Osteoblast (primary cell): Measurements from ENCODE around the gene CKAP2L. TPM values are rescaled to one million over a fixed set of nuclear protein-coding genes. Genes with fewer than 3 reads are reported as not detected.

Experiments
- DNase-seq: peaks from one replicate; pipeline ENCODE4 v3.0.0; 2011; ENCODE audit warnings: low spot score, mixed read lengths; ENCODE audit not compliant: insufficient read length; ENCODE audit errors: missing footprints
- H2AFZ ChIP-seq: 2 replicates; pipeline ENCODE4 v1.6.0; 2011; ENCODE audit warnings: mild to moderate bottlenecking, low read length
- H3K27ac ChIP-seq: 2 replicates; pipeline ENCODE4 v1.5.1; 2011; ENCODE audit warnings: mild to moderate bottlenecking, low read depth, low read length, moderate library complexity
- H3K27me3 ChIP-seq: 2 replicates; pipeline ENCODE4 v1.6.0; 2012; ENCODE audit warnings: mild to moderate bottlenecking, control low read depth, inconsistent platforms, low read length, moderate library complexity; ENCODE audit not compliant: insufficient read depth
- H3K36me3 ChIP-seq: 2 replicates; pipeline ENCODE4 v1.5.1; 2011; ENCODE audit warnings: mild to moderate bottlenecking, low read length, control low read depth, moderate library complexity; ENCODE audit not compliant: insufficient read depth
- H3K4me1 ChIP-seq: 2 replicates; pipeline ENCODE4 v1.5.1; 2011; ENCODE audit warnings: mild to moderate bottlenecking, low read length, control low read depth, moderate library complexity; ENCODE audit not compliant: insufficient read depth
- H3K4me2 ChIP-seq: 2 replicates; pipeline ENCODE4 v1.6.0; 2011; ENCODE audit warnings: mild to moderate bottlenecking, low read length; ENCODE audit not compliant: insufficient read depth
- H3K4me3 ChIP-seq: fragments of 200-600 bp; sonication (generic); 3 replicates; pipeline ENCODE4 v1.5.1; 2012; ENCODE audit warnings: mild to moderate bottlenecking, low read length, inconsistent platforms; ENCODE audit not compliant: insufficient read depth
- H3K79me2 ChIP-seq: 2 replicates; pipeline ENCODE4 v1.6.0; 2012; ENCODE audit warnings: mild to moderate bottlenecking, low read length, control low read depth, inconsistent platforms; ENCODE audit not compliant: insufficient read depth
- H3K9me3 ChIP-seq: 2 replicates; pipeline ENCODE4 v1.5.1; 2011; ENCODE audit warnings: low read depth, low read length, control low read depth
- H4K20me1 ChIP-seq: 2 replicates; pipeline ENCODE4 v1.6.0; 2012; ENCODE audit warnings: mild to moderate bottlenecking, low read length, control low read depth; ENCODE audit not compliant: insufficient read depth
- total RNA-seq: library from RNA; depleted of rRNA; stranded (reverse); fragments of >200 nt; gene quantifications from 2 replicates; pipeline ENCODE4 v1.2.3, GENCODE V29; 2012
- TF ChIP-seq, protein P1 (sequence below): IDR thresholded peaks from 2 replicates; pipeline ENCODE4 v1.5.1; 2011; ENCODE audit warnings: mild to moderate bottlenecking, low read depth, low read length, moderate library complexity; ENCODE audit errors: extremely low read depth

The CKAP2L gene
- total RNA-seq, 1 donor: 1.1 TPM

DNA sequence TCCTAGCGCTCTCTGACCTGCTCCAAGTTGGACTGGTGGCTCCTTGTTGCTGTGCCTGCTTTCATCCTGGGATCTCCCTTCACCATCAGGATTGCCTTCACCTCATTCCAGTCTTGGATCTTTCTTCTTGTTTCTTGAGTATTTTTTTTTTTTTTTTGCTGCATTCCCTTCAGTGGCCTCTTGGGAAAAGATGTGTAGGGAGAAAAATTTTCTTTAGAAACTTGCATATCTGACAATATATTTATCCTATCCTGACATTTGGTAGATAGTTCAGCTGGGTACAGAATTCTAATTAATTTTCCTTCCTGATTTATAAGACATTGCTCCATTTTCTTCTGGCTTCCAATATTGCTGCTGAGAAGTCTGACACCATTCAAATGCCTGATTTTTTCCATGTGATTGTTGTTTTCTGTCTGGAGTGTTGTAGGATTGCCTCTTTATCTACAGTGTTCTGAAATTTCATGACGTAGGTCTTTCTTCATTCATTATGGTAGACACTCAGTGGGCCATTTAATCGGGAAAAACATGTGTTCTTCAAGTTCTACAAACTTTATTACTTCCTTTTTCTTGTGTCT is 42.9 kb upstream of the CKAP2L start:
- Histone ChIP-seq H3K9me3 (no peaks in the 10 kb centered on the region), H3K4me3 (no peak overlapping the region), H3K27ac (no peak overlapping the region), H3K79me2 (no peaks in the 10 kb centered on the region), H3K4me2 (no peak overlapping the region), H2AFZ (no peak overlapping the region), H3K4me1 (peaks cover 22% of the 10 kb centered on the region), H3K27me3 (no peaks in the 10 kb centered on the region), H4K20me1 (no peaks in the 10 kb centered on the region), H3K36me3 (no peaks in the 10 kb centered on the region)
- DNase-seq: no peak
- TF ChIP-seq, protein P1, sequence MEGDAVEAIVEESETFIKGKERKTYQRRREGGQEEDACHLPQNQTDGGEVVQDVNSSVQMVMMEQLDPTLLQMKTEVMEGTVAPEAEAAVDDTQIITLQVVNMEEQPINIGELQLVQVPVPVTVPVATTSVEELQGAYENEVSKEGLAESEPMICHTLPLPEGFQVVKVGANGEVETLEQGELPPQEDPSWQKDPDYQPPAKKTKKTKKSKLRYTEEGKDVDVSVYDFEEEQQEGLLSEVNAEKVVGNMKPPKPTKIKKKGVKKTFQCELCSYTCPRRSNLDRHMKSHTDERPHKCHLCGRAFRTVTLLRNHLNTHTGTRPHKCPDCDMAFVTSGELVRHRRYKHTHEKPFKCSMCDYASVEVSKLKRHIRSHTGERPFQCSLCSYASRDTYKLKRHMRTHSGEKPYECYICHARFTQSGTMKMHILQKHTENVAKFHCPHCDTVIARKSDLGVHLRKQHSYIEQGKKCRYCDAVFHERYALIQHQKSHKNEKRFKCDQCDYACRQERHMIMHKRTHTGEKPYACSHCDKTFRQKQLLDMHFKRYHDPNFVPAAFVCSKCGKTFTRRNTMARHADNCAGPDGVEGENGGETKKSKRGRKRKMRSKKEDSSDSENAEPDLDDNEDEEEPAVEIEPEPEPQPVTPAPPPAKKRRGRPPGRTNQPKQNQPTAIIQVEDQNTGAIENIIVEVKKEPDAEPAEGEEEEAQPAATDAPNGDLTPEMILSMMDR: no peak

DNA sequence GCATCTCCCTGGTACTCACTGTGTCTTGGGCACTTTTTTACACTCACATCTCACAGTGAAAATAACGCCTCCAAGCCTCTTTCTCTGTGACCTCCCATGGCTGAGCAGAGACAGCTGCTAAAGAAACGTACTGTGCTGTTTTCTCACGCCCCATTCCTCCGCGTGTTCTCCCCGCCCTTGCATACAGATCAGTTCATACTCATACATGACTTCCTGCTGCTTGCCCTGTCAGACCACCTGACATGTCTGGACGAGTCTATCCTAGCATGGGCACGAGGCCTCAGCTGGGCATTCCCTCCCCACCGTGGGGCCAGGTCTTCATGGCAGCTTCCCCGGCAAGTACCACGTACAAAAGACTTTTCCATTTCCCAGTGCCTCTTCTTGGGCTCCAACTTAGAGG is 41.1 kb upstream of the CKAP2L start:
- H4K20me1 ChIP-seq: no peaks in the 10 kb centered on the region
- H2AFZ ChIP-seq: no peak overlapping the region
- no peaks in the 10 kb centered on the region for H3K27me3 ChIP-seq
- DNase-seq: no peak
- no peak overlapping the region for H3K4me3 ChIP-seq
- H3K79me2 ChIP-seq: no peaks in the 10 kb centered on the region
- H3K4me1 ChIP-seq: peaks cover 12% of the 10 kb centered on the region
- TF ChIP-seq, protein P1: no peak
- peak overlapping the region; percentile 89 for H3K27ac ChIP-seq
- H3K36me3 ChIP-seq: no peaks in the 10 kb centered on the region
- H3K4me2 ChIP-seq: no peak overlapping the region
- no peaks in the 10 kb centered on the region for H3K9me3 ChIP-seq

DNA sequence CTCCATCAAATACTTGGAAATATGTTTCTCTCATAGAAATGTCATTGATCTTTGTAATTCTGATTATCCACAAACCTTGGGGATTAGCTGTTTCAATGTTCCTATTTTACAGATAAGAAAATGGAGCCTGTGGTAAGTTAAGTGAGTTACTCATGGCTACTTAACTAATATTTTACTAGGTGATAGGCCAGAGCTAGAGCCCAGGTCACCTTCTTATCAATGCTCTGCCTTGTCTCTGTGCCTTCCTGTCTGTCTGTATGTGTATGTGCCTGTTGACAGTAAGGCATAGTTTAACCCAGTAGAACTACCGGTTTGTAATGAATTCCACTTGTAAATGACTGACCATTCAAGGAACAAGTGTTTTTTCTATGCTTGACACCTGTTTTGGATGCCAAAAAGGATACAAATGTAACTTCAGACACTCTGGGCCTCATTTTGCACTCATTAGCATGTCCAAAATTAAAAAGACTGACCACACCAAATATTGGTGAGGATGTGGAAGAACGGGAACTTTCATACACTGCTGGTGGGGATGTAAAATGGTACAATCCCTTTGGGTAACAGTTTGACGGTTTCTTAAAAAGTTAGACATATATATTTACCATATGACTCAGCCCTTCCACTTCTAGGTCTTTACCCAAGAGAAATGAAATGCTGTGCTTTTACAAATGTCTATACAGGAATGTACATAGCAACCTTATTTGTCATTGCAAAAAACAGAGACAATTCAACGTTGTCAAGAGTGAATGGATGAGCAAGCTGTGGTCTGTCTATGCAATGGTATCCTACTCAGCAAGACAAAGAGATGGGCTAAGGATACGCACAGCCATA is 39.5 kb upstream of the CKAP2L start:
- DNase-seq: peak; percentile 90
- Histone ChIP-seq H3K27ac (peak overlapping the region; percentile 89), H3K27me3 (no peaks in the 10 kb centered on the region), H3K79me2 (no peaks in the 10 kb centered on the region), H3K4me2 (peak overlapping the region; percentile 49), H3K4me3 (no peak overlapping the region), H3K36me3 (no peaks in the 10 kb centered on the region), H3K9me3 (no peaks in the 10 kb centered on the region), H3K4me1 (peaks cover 15% of the 10 kb centered on the region), H4K20me1 (no peaks in the 10 kb centered on the region), H2AFZ (peak overlapping the region; percentile 58)
- TF ChIP-seq, protein P1: no peak

DNA sequence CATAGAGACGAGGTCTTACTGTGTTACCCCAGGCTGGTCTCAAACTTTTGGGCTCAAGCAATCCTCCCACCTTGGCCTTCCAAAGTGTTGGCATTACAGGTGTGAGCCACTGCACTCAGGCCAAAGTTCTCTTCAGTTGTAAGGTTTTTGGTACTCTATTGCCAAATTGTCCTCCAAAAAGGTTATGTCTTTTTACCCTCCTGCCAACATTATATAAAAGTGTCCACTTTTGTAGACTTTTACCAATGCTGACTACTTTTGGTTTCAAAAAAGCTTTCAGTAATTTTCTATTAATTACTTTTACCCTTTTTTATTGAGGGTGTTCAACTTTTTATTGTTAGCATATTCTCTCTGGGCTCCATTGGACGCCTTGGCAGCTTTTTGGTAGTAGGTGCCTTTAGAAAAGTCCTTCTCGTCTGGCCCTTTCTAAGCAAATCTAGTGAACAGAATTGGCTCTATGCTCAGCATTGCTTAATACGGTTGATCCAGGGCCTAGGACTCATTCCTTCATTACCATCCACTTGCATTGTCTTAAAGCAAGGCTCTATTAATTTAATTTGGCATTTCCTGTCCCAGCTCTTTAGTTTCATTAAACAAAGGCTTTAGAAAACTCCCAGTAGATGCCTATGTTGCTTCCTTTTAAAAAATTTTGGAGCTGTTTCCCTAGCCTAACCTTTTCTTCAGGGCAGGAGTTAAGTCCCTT is 36.6 kb upstream of the CKAP2L start:
- Histone ChIP-seq H2AFZ (no peak overlapping the region), H3K4me1 (peaks cover 15% of the 10 kb centered on the region), H3K79me2 (no peaks in the 10 kb centered on the region), H3K9me3 (no peaks in the 10 kb centered on the region), H3K36me3 (no peaks in the 10 kb centered on the region), H3K4me3 (no peak overlapping the region), H3K27me3 (no peaks in the 10 kb centered on the region), H4K20me1 (no peaks in the 10 kb centered on the region), H3K4me2 (no peak overlapping the region), H3K27ac (no peak overlapping the region)
- TF ChIP-seq, protein P1: no peak
- DNase-seq: no peak
